Measurements from ENCODE around the gene KIAA1549. TPM values are rescaled to one million over a fixed set of nuclear protein-coding genes. Genes with fewer than 3 reads are reported as not detected.

The KIAA1549 gene
- total RNA-seq, 4 donors from 2014 or later, result 0.11 to 2.1 (median 0.28) TPM

DNA sequence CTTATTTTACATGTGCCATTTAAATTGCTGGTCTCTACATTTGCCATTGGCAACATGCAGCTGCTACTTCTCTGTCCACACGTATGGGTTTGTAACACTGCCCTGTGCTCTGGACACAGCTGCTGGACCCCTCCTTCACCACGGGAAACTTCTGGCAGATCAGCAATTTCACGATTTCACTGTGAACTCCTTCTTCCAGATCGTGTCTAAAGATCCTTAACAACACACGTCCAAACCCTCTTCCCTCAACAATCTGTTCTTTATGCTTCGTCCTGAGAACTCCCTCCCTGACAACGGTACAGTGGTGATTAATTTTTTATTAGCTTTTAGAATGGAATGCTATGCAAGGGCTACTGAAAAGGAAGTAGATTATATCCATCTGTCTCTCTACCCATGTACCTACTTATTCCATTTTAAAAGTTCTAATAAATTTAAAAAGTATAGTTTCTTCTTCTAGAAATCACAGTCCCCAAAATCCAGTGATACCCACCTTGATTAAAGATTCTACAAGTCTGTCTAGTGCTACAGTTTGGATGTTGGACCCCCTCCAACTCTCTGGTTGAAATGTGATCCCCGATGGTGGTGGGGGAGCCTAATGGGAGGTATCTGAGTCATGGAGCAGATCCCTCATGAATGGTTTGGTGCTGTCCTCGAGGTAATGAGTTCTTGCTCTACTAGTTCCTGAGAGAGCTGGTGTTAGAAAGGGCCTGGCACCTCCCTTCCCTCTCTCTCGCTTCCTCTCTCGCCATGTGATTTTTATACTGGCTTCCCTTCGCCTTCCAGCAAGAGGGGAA, 81.0 kb downstream of the KIAA1549 start:
- H3K27ac ChIP-seq, result no peak overlapping the region
- DNase-seq, result no peak
- no peak for TF ChIP-seq POLR2A (IDR thresholded peaks at IDR 0.05)
- TF ChIP-seq, protein P1, sequence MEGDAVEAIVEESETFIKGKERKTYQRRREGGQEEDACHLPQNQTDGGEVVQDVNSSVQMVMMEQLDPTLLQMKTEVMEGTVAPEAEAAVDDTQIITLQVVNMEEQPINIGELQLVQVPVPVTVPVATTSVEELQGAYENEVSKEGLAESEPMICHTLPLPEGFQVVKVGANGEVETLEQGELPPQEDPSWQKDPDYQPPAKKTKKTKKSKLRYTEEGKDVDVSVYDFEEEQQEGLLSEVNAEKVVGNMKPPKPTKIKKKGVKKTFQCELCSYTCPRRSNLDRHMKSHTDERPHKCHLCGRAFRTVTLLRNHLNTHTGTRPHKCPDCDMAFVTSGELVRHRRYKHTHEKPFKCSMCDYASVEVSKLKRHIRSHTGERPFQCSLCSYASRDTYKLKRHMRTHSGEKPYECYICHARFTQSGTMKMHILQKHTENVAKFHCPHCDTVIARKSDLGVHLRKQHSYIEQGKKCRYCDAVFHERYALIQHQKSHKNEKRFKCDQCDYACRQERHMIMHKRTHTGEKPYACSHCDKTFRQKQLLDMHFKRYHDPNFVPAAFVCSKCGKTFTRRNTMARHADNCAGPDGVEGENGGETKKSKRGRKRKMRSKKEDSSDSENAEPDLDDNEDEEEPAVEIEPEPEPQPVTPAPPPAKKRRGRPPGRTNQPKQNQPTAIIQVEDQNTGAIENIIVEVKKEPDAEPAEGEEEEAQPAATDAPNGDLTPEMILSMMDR (IDR thresholded peaks at IDR 0.05), result no peak
- WGBS, 2 donors, result 61 to 79% methylated on average over 11 to 12 of the region's 12 CpGs
- H3K36me3 ChIP-seq, result no peaks in the 10 kb centered on the region
- H3K27me3 ChIP-seq, result no peaks in the 10 kb centered on the region
- no peak overlapping the region for H3K4me3 ChIP-seq
- intact Hi-C loops (cut with DNase I), result no loop called here
- H3K9me3 ChIP-seq, result no peaks in the 10 kb centered on the region
- peaks cover 0 to 5% (median 0%) of the 10 kb centered on the region in 3 donors for H3K4me1 ChIP-seq

DNA sequence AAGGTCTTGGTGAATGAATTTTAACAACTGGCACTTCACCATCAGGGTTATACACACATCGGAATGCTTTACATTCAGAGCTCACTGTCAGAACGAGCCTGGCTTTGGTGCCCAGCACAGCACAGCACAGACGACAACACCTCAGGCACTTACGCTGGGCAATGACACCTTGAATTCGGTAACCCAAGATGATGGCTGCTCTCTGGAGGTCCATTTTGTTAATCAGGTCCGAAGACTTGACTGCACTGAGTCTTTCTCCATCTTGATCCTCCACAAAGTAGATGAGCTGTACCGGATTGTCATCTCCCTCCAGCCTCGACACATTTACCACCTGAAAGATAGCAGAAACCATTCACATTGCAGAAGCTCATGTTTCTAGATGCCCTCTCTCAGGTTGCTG, 82.4 kb downstream of the KIAA1549 start:
- Histone ChIP-seq H3K36me3 (no peaks in the 10 kb centered on the region), H3K4me3 (no peak overlapping the region), H3K4me1 (peaks cover 0 to 6% (median 0%) of the 10 kb centered on the region in 3 donors), H3K9me3 (no peaks in the 10 kb centered on the region), H3K27ac (no peak overlapping the region), H3K27me3 (no peaks in the 10 kb centered on the region)
- intact Hi-C loops (cut with DNase I), result no loop called here
- DNase-seq, result no peak
- TF ChIP-seq, protein P1 (IDR thresholded peaks at IDR 0.05), result no peak
- no peak for TF ChIP-seq POLR2A (IDR thresholded peaks at IDR 0.05)
- 75 to 82% methylated on average over 8 of the region's 8 CpGs for WGBS, 2 donors

DNA sequence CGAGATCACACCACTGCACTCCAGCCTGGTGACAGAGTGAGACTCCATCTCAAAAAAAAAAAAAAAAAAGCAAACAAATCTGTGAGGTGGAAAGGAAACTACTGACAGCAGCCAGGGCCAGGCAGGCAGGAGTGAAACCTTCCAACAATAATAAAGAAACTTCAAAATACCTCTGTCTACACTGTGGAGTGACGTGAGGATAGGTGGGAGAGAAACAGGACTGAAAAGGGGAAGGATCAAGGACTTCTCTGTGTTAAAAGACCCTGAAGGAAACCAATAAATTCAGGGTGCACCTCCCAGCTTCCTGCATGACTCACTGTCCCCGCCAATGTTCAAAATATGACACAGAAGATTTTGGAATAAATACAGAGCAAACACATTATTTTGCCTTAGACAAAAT, 82.9 kb downstream of the KIAA1549 start:
- 50 to 59% methylated on average over 3 of the region's 3 CpGs for WGBS, 2 donors
- no peak overlapping the region for H3K4me3 ChIP-seq
- intact Hi-C loops (cut with DNase I), result no loop called here

DNA sequence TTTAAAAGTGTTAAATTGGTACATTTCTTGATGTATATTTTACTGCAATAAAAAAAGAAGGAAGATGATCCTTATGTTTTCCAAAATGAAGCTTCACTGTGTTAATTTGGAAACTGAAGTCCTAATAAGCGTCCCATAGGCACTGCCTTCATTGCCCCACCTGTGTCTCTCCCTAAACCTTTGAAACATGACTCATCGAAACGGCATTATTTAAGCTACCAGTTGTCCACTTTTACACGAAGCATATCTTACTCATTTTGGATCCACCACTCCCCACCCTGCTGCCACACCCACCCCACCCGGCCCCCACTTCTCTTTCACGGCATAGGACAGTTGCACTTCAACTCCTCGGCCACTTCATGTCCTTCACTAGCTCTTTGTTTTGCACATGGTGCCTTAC, 85.5 kb downstream of the KIAA1549 start:
- DNase-seq, result no peak
- TF ChIP-seq POLR2A (IDR thresholded peaks at IDR 0.05), result no peak
- TF ChIP-seq, protein P1 (IDR thresholded peaks at IDR 0.05), result no peak
- Histone ChIP-seq H3K4me1 (peaks cover 0 to 16% (median 0%) of the 10 kb centered on the region in 3 donors), H3K36me3 (no peaks in the 10 kb centered on the region), H3K4me3 (no peak overlapping the region), H3K27me3 (no peaks in the 10 kb centered on the region), H3K27ac (no peak overlapping the region), H3K9me3 (no peaks in the 10 kb centered on the region)
- intact Hi-C loops (cut with DNase I), result no loop called here
- 49 to 71% methylated on average over 7 of the region's 7 CpGs for WGBS, 2 donors

More for the DNA sequence above, 82.9 kb downstream of the KIAA1549 start:
- no peak for DNase-seq
- no peak for TF ChIP-seq POLR2A (IDR thresholded peaks at IDR 0.05)
- TF ChIP-seq, protein P1 (IDR thresholded peaks at IDR 0.05), result no peak
- Histone ChIP-seq H3K36me3 (no peaks in the 10 kb centered on the region), H3K9me3 (no peaks in the 10 kb centered on the region), H3K4me1 (peaks cover 0 to 6% (median 0%) of the 10 kb centered on the region in 3 donors), H3K27me3 (no peaks in the 10 kb centered on the region), H3K27ac (no peak overlapping the region)

DNA sequence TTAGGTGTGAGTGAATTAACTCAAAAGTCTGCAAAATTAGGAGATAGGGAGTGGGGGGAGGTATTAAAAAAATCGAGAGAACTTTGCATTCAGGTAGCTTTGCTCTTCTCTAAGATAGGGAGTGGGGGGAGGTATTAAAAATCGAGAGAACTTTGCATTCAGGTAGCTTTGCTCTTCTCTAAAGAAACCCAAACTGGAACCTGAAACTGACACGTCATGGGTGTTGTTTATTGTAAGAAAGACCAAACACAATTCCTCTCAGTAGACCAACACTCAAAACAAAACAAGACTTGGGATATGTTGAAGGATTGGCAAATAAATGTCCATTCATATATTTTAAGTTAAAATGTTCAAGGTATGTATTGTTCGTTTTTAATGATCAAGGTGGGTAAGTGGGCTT, 87.9 kb downstream of the KIAA1549 start:
- no peak for DNase-seq
- Histone ChIP-seq H3K4me3 (no peak overlapping the region), H3K27me3 (no peaks in the 10 kb centered on the region), H3K4me1 (peaks cover 0 to 31% (median 0%) of the 10 kb centered on the region in 3 donors), H3K9me3 (no peaks in the 10 kb centered on the region), H3K27ac (no peak overlapping the region), H3K36me3 (no peaks in the 10 kb centered on the region)
- intact Hi-C loops (cut with DNase I), result no loop called here
- WGBS, 2 donors, result 76 to 81% methylated on average over 4 of the region's 4 CpGs
- TF ChIP-seq, protein P1 (IDR thresholded peaks at IDR 0.05), result no peak
- no peak for TF ChIP-seq POLR2A (IDR thresholded peaks at IDR 0.05)
